Measurements from ENCODE around the gene TNRC6B.

TNRC6B gene

DNA sequence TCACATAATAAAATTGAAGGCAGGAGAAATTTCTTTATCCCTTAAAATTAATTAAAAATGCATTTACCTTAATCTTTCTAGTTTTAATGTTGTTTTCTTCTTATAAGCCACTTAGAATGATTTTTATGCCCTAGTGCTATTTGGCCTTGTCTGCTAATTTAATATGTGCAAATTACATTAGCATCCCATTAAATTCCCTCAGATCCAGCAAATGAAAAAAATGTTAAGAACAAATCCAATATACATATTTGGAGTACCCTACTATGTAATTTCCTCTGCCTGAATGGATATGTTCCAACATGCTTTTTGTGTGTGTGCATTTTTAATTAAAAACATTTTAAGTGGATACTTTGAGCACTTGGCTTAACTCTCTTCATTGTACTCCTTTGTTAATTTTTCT is 56.9 kb downstream of the TNRC6B start:
- no peaks in the 10 kb centered on the region for H3K9me2 ChIP-seq (ENCODE audit: low read depth, low read length)
- peaks cover 20% of the 10 kb centered on the region for H3K4me1 ChIP-seq (ENCODE audit: insufficient read depth, low read length, severe bottlenecking)
- H3K9ac ChIP-seq (ENCODE audit: low read length): no peak overlapping the region
- no peak overlapping the region for H3K4me3 ChIP-seq (ENCODE audit: low read depth, low read length, poor library complexity, severe bottlenecking)
- peaks cover 78% of the 10 kb centered on the region for H3K79me2 ChIP-seq (ENCODE audit: insufficient read depth, low read length)
- no peak overlapping the region for H3K4me2 ChIP-seq (ENCODE audit: low read length)
- no peaks in the 10 kb centered on the region for H3K9me3 ChIP-seq (ENCODE audit: low read length)
- H2AFZ ChIP-seq (ENCODE audit: low read length): no peak overlapping the region
- no peak overlapping the region for H3K27ac ChIP-seq (ENCODE audit: low read depth, low read length, poor library complexity, severe bottlenecking)
- H4K20me1 ChIP-seq (ENCODE audit: insufficient read depth, low read length): no peaks in the 10 kb centered on the region
- H3K27me3 ChIP-seq (ENCODE audit: insufficient read depth, low read length): no peaks in the 10 kb centered on the region
- peaks cover 39% of the 10 kb centered on the region for H3K36me3 ChIP-seq (ENCODE audit: insufficient read depth, low read length)
- TF ChIP-seq EZH2 (IDR thresholded peaks at IDR 0.05; ENCODE audit: borderline replicate concordance, low read length): no peak
- TF ChIP-seq, protein P1, sequence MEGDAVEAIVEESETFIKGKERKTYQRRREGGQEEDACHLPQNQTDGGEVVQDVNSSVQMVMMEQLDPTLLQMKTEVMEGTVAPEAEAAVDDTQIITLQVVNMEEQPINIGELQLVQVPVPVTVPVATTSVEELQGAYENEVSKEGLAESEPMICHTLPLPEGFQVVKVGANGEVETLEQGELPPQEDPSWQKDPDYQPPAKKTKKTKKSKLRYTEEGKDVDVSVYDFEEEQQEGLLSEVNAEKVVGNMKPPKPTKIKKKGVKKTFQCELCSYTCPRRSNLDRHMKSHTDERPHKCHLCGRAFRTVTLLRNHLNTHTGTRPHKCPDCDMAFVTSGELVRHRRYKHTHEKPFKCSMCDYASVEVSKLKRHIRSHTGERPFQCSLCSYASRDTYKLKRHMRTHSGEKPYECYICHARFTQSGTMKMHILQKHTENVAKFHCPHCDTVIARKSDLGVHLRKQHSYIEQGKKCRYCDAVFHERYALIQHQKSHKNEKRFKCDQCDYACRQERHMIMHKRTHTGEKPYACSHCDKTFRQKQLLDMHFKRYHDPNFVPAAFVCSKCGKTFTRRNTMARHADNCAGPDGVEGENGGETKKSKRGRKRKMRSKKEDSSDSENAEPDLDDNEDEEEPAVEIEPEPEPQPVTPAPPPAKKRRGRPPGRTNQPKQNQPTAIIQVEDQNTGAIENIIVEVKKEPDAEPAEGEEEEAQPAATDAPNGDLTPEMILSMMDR (IDR thresholded peaks at IDR 0.05; ENCODE audit: low read length): no peak
- no peaks in the 10 kb centered on the region for H3F3A ChIP-seq (ENCODE audit: insufficient read depth, low read length)

DNA sequence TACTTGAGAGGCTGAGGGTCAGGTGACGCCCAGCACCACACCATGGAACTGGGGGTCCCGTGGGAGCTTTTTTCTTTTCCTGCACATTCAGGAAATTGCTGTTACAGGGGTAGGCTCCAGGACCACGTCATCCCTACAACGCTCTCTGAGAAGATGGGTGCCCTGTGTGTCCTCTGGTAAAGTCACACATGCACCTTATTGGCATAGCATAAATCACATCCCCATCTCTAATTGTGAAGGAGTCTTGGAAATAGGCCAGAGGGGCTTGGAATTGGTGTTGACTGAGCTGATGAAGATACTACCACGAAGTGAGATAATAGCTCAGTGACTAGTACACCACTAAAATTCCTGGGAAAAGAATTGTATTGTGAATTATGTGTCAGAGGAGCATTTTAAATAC is 57.6 kb downstream of the TNRC6B start:
- H3K27ac ChIP-seq (ENCODE audit: low read depth, low read length, poor library complexity, severe bottlenecking): no peak overlapping the region
- H3K4me2 ChIP-seq (ENCODE audit: low read length): no peak overlapping the region
- no peak overlapping the region for H2AFZ ChIP-seq (ENCODE audit: low read length)
- H3K9me2 ChIP-seq (ENCODE audit: low read depth, low read length): no peaks in the 10 kb centered on the region
- H3K4me1 ChIP-seq (ENCODE audit: insufficient read depth, low read length, severe bottlenecking): peaks cover 25% of the 10 kb centered on the region
- no peaks in the 10 kb centered on the region for H3K27me3 ChIP-seq (ENCODE audit: insufficient read depth, low read length)
- no peaks in the 10 kb centered on the region for H3F3A ChIP-seq (ENCODE audit: insufficient read depth, low read length)
- H3K9me3 ChIP-seq (ENCODE audit: low read length): no peaks in the 10 kb centered on the region
- H4K20me1 ChIP-seq (ENCODE audit: insufficient read depth, low read length): no peaks in the 10 kb centered on the region
- no peak overlapping the region for H3K4me3 ChIP-seq (ENCODE audit: low read depth, low read length, poor library complexity, severe bottlenecking)
- TF ChIP-seq, protein P1 (IDR thresholded peaks at IDR 0.05; ENCODE audit: low read length): no peak
- no peak for TF ChIP-seq EZH2 (IDR thresholded peaks at IDR 0.05; ENCODE audit: borderline replicate concordance, low read length)
- H3K36me3 ChIP-seq (ENCODE audit: insufficient read depth, low read length): peaks cover 32% of the 10 kb centered on the region
- H3K79me2 ChIP-seq (ENCODE audit: insufficient read depth, low read length): peaks cover 76% of the 10 kb centered on the region
- H3K9ac ChIP-seq (ENCODE audit: low read length): no peak overlapping the region

DNA sequence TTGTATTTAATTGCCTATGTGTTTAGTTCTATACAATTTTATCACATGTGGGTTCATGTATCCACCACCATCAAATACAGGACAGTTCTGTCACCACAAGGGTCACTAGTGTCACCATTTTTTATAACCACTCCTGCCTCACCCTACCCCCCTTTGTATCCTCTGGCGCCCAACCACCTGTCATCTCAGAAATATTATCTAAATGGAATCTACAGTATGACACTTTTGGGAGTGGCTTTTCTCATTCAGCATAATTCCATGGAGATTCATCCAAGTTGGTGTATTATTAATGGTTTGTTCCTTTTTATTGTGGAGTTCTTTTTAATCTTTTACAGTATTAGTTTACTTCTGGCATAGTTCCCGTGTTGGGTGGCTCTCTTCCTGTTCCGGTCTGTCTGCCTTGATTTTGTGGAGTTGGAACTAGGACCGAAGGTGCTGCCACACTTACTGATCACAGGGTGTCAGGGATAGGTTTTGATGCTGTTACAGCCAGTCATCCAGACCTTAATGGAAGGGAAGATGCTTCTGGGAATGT is 58.5 kb downstream of the TNRC6B start:
- no peak overlapping the region for H2AFZ ChIP-seq (ENCODE audit: low read length)
- H3K9ac ChIP-seq (ENCODE audit: low read length): no peak overlapping the region
- no peak overlapping the region for H3K4me2 ChIP-seq (ENCODE audit: low read length)
- TF ChIP-seq, protein P1 (IDR thresholded peaks at IDR 0.05; ENCODE audit: low read length): no peak
- TF ChIP-seq EZH2 (IDR thresholded peaks at IDR 0.05; ENCODE audit: borderline replicate concordance, low read length): no peak
- peaks cover 33% of the 10 kb centered on the region for H3K4me1 ChIP-seq (ENCODE audit: insufficient read depth, low read length, severe bottlenecking)
- H3K9me3 ChIP-seq (ENCODE audit: low read length): no peaks in the 10 kb centered on the region
- no peak overlapping the region for H3K4me3 ChIP-seq (ENCODE audit: low read depth, low read length, poor library complexity, severe bottlenecking)
- H3F3A ChIP-seq (ENCODE audit: insufficient read depth, low read length): no peaks in the 10 kb centered on the region
- no peaks in the 10 kb centered on the region for H3K9me2 ChIP-seq (ENCODE audit: low read depth, low read length)
- H4K20me1 ChIP-seq (ENCODE audit: insufficient read depth, low read length): no peaks in the 10 kb centered on the region
- no peaks in the 10 kb centered on the region for H3K27me3 ChIP-seq (ENCODE audit: insufficient read depth, low read length)
- H3K27ac ChIP-seq (ENCODE audit: low read depth, low read length, poor library complexity, severe bottlenecking): no peak overlapping the region
- peaks cover 24% of the 10 kb centered on the region for H3K36me3 ChIP-seq (ENCODE audit: insufficient read depth, low read length)
- H3K79me2 ChIP-seq (ENCODE audit: insufficient read depth, low read length): peaks cover 76% of the 10 kb centered on the region

Data from OCI-LY1 (cell line).